Lower leg skin (tissue), 3 donors: Measurements from ENCODE around the gene SIVA1.

Source experiments
- POLR2A ChIP-seq, 2 donors: fragments of 450-650 bp; IDR thresholded peaks; one replicate each; pipeline ENCODE4 v1.6.1; 2016 to 2017; ENCODE audit warnings: antibody characterized with exemption in 2 of 2, mild to moderate bottlenecking in 1 of 2, moderate library complexity in 1 of 2
- TF ChIP-seq, protein P1 (sequence below), 3 donors: fragments of 450-650 bp; IDR thresholded peaks; one replicate each; pipeline ENCODE4 v1.5.1; 2016; ENCODE audit warnings: antibody characterized with exemption in 3 of 3, mild to moderate bottlenecking in 3 of 3, moderate library complexity in 2 of 3

DNA sequence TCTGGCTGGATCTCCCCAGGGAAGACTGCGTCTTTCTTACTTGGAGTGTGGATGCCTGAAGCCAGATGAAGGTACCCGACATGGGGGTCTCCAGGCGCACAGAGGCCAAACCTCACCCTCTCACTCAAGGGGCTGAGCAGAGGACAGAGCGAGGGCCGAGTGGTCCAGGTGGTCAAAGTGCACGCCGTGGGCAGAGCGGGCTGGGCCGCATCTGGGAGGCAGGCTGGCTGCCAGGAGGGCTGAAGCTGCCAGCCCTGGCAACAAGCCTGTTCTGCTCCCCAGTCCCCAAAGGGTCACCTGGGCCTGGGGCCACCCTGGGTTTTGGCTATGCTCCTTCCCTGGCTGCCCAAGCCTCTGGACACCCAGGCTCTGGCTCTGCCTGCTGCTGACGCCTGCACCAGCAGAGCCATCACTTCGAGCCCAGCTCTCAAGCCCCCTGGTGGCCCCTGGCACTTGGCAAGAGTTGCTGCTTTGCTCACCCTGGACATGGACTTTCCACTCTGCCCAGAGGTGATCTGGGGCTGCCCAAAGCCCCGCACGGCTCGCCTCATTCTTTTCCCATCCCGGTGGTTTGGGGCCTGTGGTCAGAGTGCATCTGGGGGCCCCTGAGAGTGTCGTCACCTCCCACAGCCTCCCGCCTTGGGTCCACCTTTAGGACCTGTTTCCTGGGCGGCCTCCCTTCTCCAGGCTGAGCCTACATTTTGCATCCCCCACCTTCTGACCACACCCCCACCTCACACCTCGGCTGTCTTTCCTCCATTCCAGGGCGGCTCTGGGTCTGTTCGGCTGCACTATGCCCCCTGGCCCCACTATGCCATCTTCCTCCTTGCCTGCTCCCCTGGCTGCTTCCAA is 26.1 kb upstream of the SIVA1 start:
- no peak for TF ChIP-seq POLR2A (IDR thresholded peaks at IDR 0.05)
- TF ChIP-seq, protein P1, sequence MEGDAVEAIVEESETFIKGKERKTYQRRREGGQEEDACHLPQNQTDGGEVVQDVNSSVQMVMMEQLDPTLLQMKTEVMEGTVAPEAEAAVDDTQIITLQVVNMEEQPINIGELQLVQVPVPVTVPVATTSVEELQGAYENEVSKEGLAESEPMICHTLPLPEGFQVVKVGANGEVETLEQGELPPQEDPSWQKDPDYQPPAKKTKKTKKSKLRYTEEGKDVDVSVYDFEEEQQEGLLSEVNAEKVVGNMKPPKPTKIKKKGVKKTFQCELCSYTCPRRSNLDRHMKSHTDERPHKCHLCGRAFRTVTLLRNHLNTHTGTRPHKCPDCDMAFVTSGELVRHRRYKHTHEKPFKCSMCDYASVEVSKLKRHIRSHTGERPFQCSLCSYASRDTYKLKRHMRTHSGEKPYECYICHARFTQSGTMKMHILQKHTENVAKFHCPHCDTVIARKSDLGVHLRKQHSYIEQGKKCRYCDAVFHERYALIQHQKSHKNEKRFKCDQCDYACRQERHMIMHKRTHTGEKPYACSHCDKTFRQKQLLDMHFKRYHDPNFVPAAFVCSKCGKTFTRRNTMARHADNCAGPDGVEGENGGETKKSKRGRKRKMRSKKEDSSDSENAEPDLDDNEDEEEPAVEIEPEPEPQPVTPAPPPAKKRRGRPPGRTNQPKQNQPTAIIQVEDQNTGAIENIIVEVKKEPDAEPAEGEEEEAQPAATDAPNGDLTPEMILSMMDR (IDR thresholded peaks at IDR 0.05), result no peak
